ENCODE results near the gene ALG10B.

GRCh38 chr12:38367506-38367905 lies 50.9 kb downstream of the ALG10B start:
- no peak for TF ChIP-seq POLR2A (conservative IDR thresholded peaks at IDR 0.05)
- TF ChIP-seq TRIM28 (IDR thresholded peaks at IDR 0.05), result no peak
- TF ChIP-seq RBM22 (IDR thresholded peaks at IDR 0.05; ENCODE audit: low read depth, low read length, poor library complexity, severe bottlenecking), result no peak
- no peak for TF ChIP-seq ETV1 (tag; conservative IDR thresholded peaks at IDR 0.05; ENCODE audit: low read depth)
- TF ChIP-seq NFYB (IDR thresholded peaks at IDR 0.05; ENCODE audit: extremely low read depth, insufficient read length), result no peak
- no peak for TF ChIP-seq STAT6 (CRISPR knock-in tag; IDR thresholded peaks at IDR 0.05)
- TF ChIP-seq MAFF (IDR thresholded peaks at IDR 0.05; ENCODE audit: low read length), result no peak
- no peak for TF ChIP-seq NFE2L1 (tag; IDR thresholded peaks at IDR 0.05; ENCODE audit: borderline replicate concordance, low read depth)
- TF ChIP-seq RAD51 (IDR thresholded peaks at IDR 0.05; ENCODE audit: borderline replicate concordance, low read depth), result no peak
- no peak for TF ChIP-seq CTCF (IDR thresholded peaks at IDR 0.05 in 2 of 3, conservative IDR thresholded peaks at IDR 0.05 in 1 of 3; ENCODE audit: insufficient read depth in 2 of 3, low read depth in 1 of 3, low read length in 3 of 3)

All from K562 (cell line).